ENCODE measurements around the gene DENND11.
A peak's percentile ranks its signal among the peaks of the same experiment; 100 is the strongest.
"Not testable (repeated sequence)": the region's sequence is repeated elsewhere in the genome, so short reads cannot be mapped to it uniquely, and the experiment has no call there.

DENND11 gene

GRCh38 chr7:141706239-141707064 lies 4.5 kb upstream of the DENND11 start:
- DNase-seq = no peak

- no peak for DNase-seq
Measured at GRCh38 chr7:141704741-141705140, 2.8 kb upstream of the DENND11 start.

- no peak for DNase-seq
Measured at GRCh38 chr7:141704112-141704511, 2.1 kb upstream of the DENND11 start.

- DNase-seq = no peak
Measured at GRCh38 chr7:141702892-141703291, 926 bp upstream of the DENND11 start.

- DNase-seq = no peak
Measured at GRCh38 chr7:141701489-141702046, 398 bp downstream of the DENND11 start.

GRCh38 chr7:141700848-141701371 lies 1.1 kb downstream of the DENND11 start:
- no peak for DNase-seq

- DNase-seq = no peak
Measured at GRCh38 chr7:141700296-141700847, 1.6 kb downstream of the DENND11 start.

- DNase-seq = no peak
Measured at GRCh38 chr7:141699860-141700259, 2.1 kb downstream of the DENND11 start.

GRCh38 chr7:141698247-141699015 lies 3.5 kb downstream of the DENND11 start:
- no peak for DNase-seq

GRCh38 chr7:141697211-141697871 lies 4.6 kb downstream of the DENND11 start:
- no peak for DNase-seq

- DNase-seq = peak; percentile 33
Measured at GRCh38 chr7:141696348-141696747, 5.6 kb downstream of the DENND11 start.

- no peak for DNase-seq
Measured at GRCh38 chr7:141695803-141696289, 6.1 kb downstream of the DENND11 start.

GRCh38 chr7:141693082-141693481 lies 8.9 kb downstream of the DENND11 start:
- DNase-seq = no peak

- no peak for DNase-seq
Measured at GRCh38 chr7:141691961-141692360, 10.0 kb downstream of the DENND11 start.

- no peak for DNase-seq
Measured at GRCh38 chr7:141691540-141691939, 10.4 kb downstream of the DENND11 start.

GRCh38 chr7:141689072-141689825 lies 12.7 kb downstream of the DENND11 start:
- not testable (repeated sequence) for DNase-seq

GRCh38 chr7:141688043-141688442 lies 13.9 kb downstream of the DENND11 start:
- DNase-seq = no peak

- no peak for DNase-seq
Measured at GRCh38 chr7:141686670-141687069, 15.3 kb downstream of the DENND11 start.

- no peak for DNase-seq
Measured at GRCh38 chr7:141686074-141686473, 15.9 kb downstream of the DENND11 start.

- peak; percentile 33 for DNase-seq
Measured at GRCh38 chr7:141685285-141686023, 16.5 kb downstream of the DENND11 start.

GRCh38 chr7:141679014-141679413 lies 23.0 kb downstream of the DENND11 start:
- DNase-seq = no peak

All from DMS 273 treated with DMSO at 0.1 percent for 48 hours (cell line).